Measurements from ENCODE around the gene ZNF385B.

DNA sequence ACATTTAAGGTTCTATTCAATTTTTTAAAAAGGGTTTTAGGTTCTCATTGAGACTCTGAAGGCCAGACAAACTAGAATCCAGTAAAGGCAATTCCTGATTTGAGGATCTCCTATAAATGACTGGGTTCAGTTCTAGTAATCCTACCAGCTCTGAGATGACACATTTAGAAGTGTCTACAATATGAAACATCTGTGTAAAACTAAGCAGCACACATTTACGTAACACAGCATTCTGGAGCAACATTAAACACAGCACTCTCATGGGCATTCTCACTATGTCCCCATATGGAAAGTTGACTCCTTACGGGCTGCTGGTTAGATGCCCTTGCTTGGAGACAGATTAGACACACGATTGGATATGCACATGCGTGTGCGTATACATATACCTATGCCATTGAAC is 114.4 kb downstream of the ZNF385B start:
- TF ChIP-seq POLR2A (IDR thresholded peaks at IDR 0.05; ENCODE audit: extremely low read depth, insufficient read length) = no peak
- TF ChIP-seq, protein P1, sequence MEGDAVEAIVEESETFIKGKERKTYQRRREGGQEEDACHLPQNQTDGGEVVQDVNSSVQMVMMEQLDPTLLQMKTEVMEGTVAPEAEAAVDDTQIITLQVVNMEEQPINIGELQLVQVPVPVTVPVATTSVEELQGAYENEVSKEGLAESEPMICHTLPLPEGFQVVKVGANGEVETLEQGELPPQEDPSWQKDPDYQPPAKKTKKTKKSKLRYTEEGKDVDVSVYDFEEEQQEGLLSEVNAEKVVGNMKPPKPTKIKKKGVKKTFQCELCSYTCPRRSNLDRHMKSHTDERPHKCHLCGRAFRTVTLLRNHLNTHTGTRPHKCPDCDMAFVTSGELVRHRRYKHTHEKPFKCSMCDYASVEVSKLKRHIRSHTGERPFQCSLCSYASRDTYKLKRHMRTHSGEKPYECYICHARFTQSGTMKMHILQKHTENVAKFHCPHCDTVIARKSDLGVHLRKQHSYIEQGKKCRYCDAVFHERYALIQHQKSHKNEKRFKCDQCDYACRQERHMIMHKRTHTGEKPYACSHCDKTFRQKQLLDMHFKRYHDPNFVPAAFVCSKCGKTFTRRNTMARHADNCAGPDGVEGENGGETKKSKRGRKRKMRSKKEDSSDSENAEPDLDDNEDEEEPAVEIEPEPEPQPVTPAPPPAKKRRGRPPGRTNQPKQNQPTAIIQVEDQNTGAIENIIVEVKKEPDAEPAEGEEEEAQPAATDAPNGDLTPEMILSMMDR (IDR thresholded peaks at IDR 0.05; ENCODE audit: low read depth, low read length) = no peak

All from NB4 (cell line).